NOMO-1 treated with dmso at 0.1 percent for 144 hours (cell line): ENCODE measurements around the gene ZNF280B.
"Not testable (repeated sequence)": the region's sequence is repeated elsewhere in the genome, so short reads cannot be mapped to it uniquely, and the experiment has no call there.

ENCODE experiments used
- DNase-seq: peaks from one replicate; lab custom pipeline; 2025; ENCODE audit not compliant: unreplicated experiment; lab: John Stamatoyannopoulos, UW

ZNF280B gene

GRCh38 chr22:22535662-22536061 lies 27.1 kb upstream of the ZNF280B start:
- DNase-seq: no peak

- no peak for DNase-seq
These were observed 26.3 kb upstream of the ZNF280B start for GRCh38 chr22:22534604-22535415.

GRCh38 chr22:22533863-22534262 lies 25.3 kb upstream of the ZNF280B start:
- DNase-seq: no peak

GRCh38 chr22:22533417-22533816 lies 24.9 kb upstream of the ZNF280B start:
- no peak for DNase-seq

- not testable (repeated sequence) for DNase-seq
These were observed 24.1 kb upstream of the ZNF280B start for GRCh38 chr22:22532547-22533071.

- no peak for DNase-seq
These were observed 23.4 kb upstream of the ZNF280B start for GRCh38 chr22:22531770-22532546.

GRCh38 chr22:22528780-22529179 lies 20.2 kb upstream of the ZNF280B start:
- DNase-seq: no peak

- no peak for DNase-seq
These were observed 18.8 kb upstream of the ZNF280B start for GRCh38 chr22:22527312-22527711.

GRCh38 chr22:22526125-22526912 lies 17.8 kb upstream of the ZNF280B start:
- DNase-seq: no peak

GRCh38 chr22:22523494-22523893 lies 15.0 kb upstream of the ZNF280B start:
- no peak for DNase-seq

- DNase-seq: no peak
These were observed 13.1 kb upstream of the ZNF280B start for GRCh38 chr22:22521631-22522030.

- no peak for DNase-seq
These were observed 12.4 kb upstream of the ZNF280B start for GRCh38 chr22:22520667-22521602.

GRCh38 chr22:22520020-22520656 lies 11.6 kb upstream of the ZNF280B start, which contains the start of gene ZNF280A:
Gene ZNF280A, minus strand, starts transcription at chr22:22520270. Its CDS starts 4,640 bp downstream, at chr22:22515630.
- DNase-seq: no peak

GRCh38 chr22:22519591-22519990 lies 11.0 kb upstream of the ZNF280B start:
- no peak for DNase-seq

- DNase-seq: no peak
These were observed 8.4 kb upstream of the ZNF280B start for GRCh38 chr22:22516992-22517391.

GRCh38 chr22:22515890-22516289 lies 7.3 kb upstream of the ZNF280B start:
- DNase-seq: no peak

- not testable (repeated sequence) for DNase-seq
These were observed 5.9 kb upstream of the ZNF280B start for GRCh38 chr22:22514431-22514830.

- DNase-seq: no peak
These were observed 5.1 kb upstream of the ZNF280B start for GRCh38 chr22:22513619-22514018.

- no peak for DNase-seq
These were observed 4.4 kb upstream of the ZNF280B start for GRCh38 chr22:22512951-22513350.
